SK-N-SH (cell line): ENCODE data around the gene FLAD1. TPM values are rescaled to one million over a fixed set of nuclear protein-coding genes. Genes with fewer than 3 reads are reported as not detected.

Source experiments
- CTCF ChIA-PET: fragments of 300-600, 350-600 bp; formaldehyde crosslinking; extraction: SDS; loops from one replicate; lab custom pipeline; 2021; lab: Yijun Ruan, JAX
- POLR2A ChIA-PET: fragments of 350-600 bp; sonication (Branson Sonifier 250); formaldehyde crosslinking; extraction: SDS; loops from one replicate; lab custom pipeline; 2020; ENCODE audit warnings: antibody characterized with exemption, inconsistent platforms; lab: Yijun Ruan, JAX
- DNase-seq: peaks from one replicate; pipeline ENCODE4 v3.0.0; 2012
- H2AFZ ChIP-seq: fragments of 200-600 bp; sonication (generic); 2 replicates; pipeline ENCODE4 v1.8.1; 2016; ENCODE audit warnings: antibody characterized with exemption, mild to moderate bottlenecking, low read depth
- H3F3A ChIP-seq: fragments of 200-600 bp; sonication (generic); replicated peaks from 2 replicates; pipeline ENCODE3; 2016; ENCODE audit warnings: antibody characterized with exemption, mild to moderate bottlenecking; ENCODE audit not compliant: insufficient read depth
- H3K27ac ChIP-seq, 2 experiments: fragments of 200-500 bp in 1 of 2; fragments of 200-600 bp in 1 of 2; sonication (Bioruptor generic) in 1 of 2; sonication (generic), shearing (Covaris generic) in 1 of 2; 2 replicates each; pipeline versions ENCODE4 v1.5.1 to v1.6.1; 2014 to 2016; ENCODE audit warnings: low read depth in 2 of 2, inconsistent platforms in 1 of 2, low read length in 1 of 2, mild to moderate bottlenecking in 1 of 2, mixed read lengths in 1 of 2
- H3K27me3 ChIP-seq: fragments of 200-600 bp; sonication (generic), shearing (Covaris generic); 2 replicates; pipeline ENCODE4 v1.6.1; 2016; ENCODE audit warnings: mixed run types; ENCODE audit not compliant: insufficient read depth
- H3K36me3 ChIP-seq, 2 experiments: fragments of 200-500 bp in 1 of 2; fragments of 200-600 bp in 1 of 2; sonication (Bioruptor generic) in 1 of 2; sonication (generic) in 1 of 2; replicated peaks in 1 of 2; 2 replicates each; pipeline versions ENCODE3 to v1.5.1; 2014 to 2016; ENCODE audit warnings: low read length in 1 of 2, mild to moderate bottlenecking in 1 of 2; ENCODE audit not compliant: insufficient read depth in 2 of 2, control insufficient read depth in 1 of 2
- H3K4me1 ChIP-seq, 2 experiments: fragments of 200-500 bp in 1 of 2; fragments of 200-600 bp in 1 of 2; sonication (Bioruptor generic) in 1 of 2; sonication (generic), shearing (Covaris generic) in 1 of 2; 2 replicates each; pipeline versions ENCODE4 v1.5.1 to v1.6.1; 2014 to 2016; ENCODE audit warnings: low read depth in 1 of 2, low read length in 1 of 2, mixed run types in 1 of 2; ENCODE audit not compliant: insufficient read depth in 2 of 2, control insufficient read depth in 1 of 2
- H3K4me2 ChIP-seq: fragments of 200-600 bp; sonication (generic), shearing (Covaris generic); 2 replicates; pipeline ENCODE4 v1.6.1; 2017; ENCODE audit warnings: mixed run types
- H3K4me3 ChIP-seq, 2 experiments: fragments of 200-500 bp in 1 of 2; fragments of 200-600 bp in 1 of 2; sonication (Bioruptor generic) in 1 of 2; sonication (generic), shearing (Covaris generic) in 1 of 2; 2 replicates each; pipeline versions ENCODE4 v1.5.1 to v1.8.1; 2014 to 2016; ENCODE audit warnings: low read depth in 2 of 2, inconsistent platforms in 1 of 2, low read length in 1 of 2, mild to moderate bottlenecking in 1 of 2, mixed read lengths in 1 of 2, moderate library complexity in 1 of 2
- H3K79me2 ChIP-seq: fragments of 200-600 bp; sonication (generic); 2 replicates; pipeline ENCODE4 v1.8.1; 2017; ENCODE audit warnings: mild to moderate bottlenecking; ENCODE audit not compliant: insufficient read depth
- H3K9ac ChIP-seq: fragments of 200-600 bp; sonication (generic); 2 replicates; pipeline ENCODE4 v1.6.1; 2017; ENCODE audit warnings: mixed run types
- H3K9me2 ChIP-seq: fragments of 200-600 bp; sonication (generic); 2 replicates; pipeline ENCODE4 v1.6.1; 2017; ENCODE audit warnings: mixed run types
- H3K9me3 ChIP-seq: fragments of 200-600 bp; sonication (generic); 2 replicates; pipeline ENCODE4 v1.6.1; 2017; ENCODE audit warnings: mixed run types, mild to moderate bottlenecking, moderate library complexity
- H4K20me1 ChIP-seq: fragments of 200-600 bp; sonication (generic); 2 replicates; pipeline ENCODE4 v1.6.1; 2017; ENCODE audit warnings: mild to moderate bottlenecking, mixed run types; ENCODE audit not compliant: insufficient read depth
- ELF1 ChIP-seq: IDR thresholded peaks from 2 replicates; pipeline ENCODE4 v1.4.0; 2012
- EZH2phosphoT487 ChIP-seq: fragments of 200-600 bp; sonication (generic); IDR thresholded peaks from 2 replicates; pipeline ENCODE4 v1.6.1; 2017; ENCODE audit warnings: low read depth, mixed run types, mild to moderate bottlenecking, antibody characterized with exemption, moderate library complexity, borderline replicate concordance
- FOSL2 ChIP-seq: IDR thresholded peaks from 2 replicates; pipeline ENCODE4 v1.4.0; 2012; ENCODE audit warnings: low read depth, mild to moderate bottlenecking, moderate library complexity, borderline replicate concordance
- FOXM1 ChIP-seq: IDR thresholded peaks from 2 replicates; pipeline ENCODE4 v1.4.0; 2012; ENCODE audit warnings: low read depth, mild to moderate bottlenecking
- GATA2 ChIP-seq: sonication (generic); formaldehyde crosslinking; IDR thresholded peaks from 2 replicates; pipeline ENCODE4 v1.5.0; 2020; ENCODE audit warnings: mild to moderate bottlenecking, missing genetic modification reagents
- JUND ChIP-seq: IDR thresholded peaks from 2 replicates; pipeline ENCODE4 v1.4.0; 2012
- POLR2AphosphoS5 ChIP-seq: IDR thresholded peaks from 2 replicates; pipeline ENCODE4 v1.6.1; 2012; ENCODE audit warnings: low read depth, low read length
- SIN3A ChIP-seq: IDR thresholded peaks from 2 replicates; pipeline ENCODE4 v1.6.1; 2012; ENCODE audit warnings: low read depth, mild to moderate bottlenecking, low read length, moderate library complexity, borderline replicate concordance
- TAF1 ChIP-seq: IDR thresholded peaks from 2 replicates; pipeline ENCODE4 v1.6.1; 2012; ENCODE audit warnings: low read depth, mild to moderate bottlenecking, low read length, moderate library complexity, borderline replicate concordance
- TCF12 ChIP-seq: IDR thresholded peaks from 2 replicates; pipeline ENCODE4 v1.4.0; 2012
- YY1 ChIP-seq: IDR thresholded peaks from 2 replicates; pipeline ENCODE4 v1.4.0; 2012; ENCODE audit warnings: low read depth, mild to moderate bottlenecking
- WGBS: methylation state at CpG from one replicate; pipeline ENCODE4 v1.1.6; 2017; ENCODE audit warnings: low lambda C conversion rate; 5-methylcytosine and 5-hydroxymethylcytosine counted together
- polyA plus RNA-seq, 3 experiments: library from polyadenylated mRNA; depleted of rRNA; stranded (reverse); fragments of >200 nt; gene quantifications; 2 replicates each; pipeline ENCODE4 v1.2.3, GENCODE V29; 2012
- TF ChIP-seq, protein P1 (sequence below): fragments of 150-350 bp; IDR thresholded peaks from 2 replicates; pipeline ENCODE4 v1.6.1; 2016; ENCODE audit warnings: mild to moderate bottlenecking, low read depth, low read length
- TF ChIP-seq, protein P2 (sequence below): IDR thresholded peaks from 2 replicates; pipeline ENCODE4; 2012
- TF ChIP-seq, protein P3 (sequence below): IDR thresholded peaks from 2 replicates; pipeline ENCODE4 v1.4.0; 2012; ENCODE audit warnings: low read depth
- TF ChIP-seq, protein P4 (sequence below): fragments of 150-350 bp; IDR thresholded peaks from 2 replicates; pipeline ENCODE4 v1.6.1; 2017; ENCODE audit warnings: antibody characterized with exemption, low read length, low read depth, borderline replicate concordance
- TF ChIP-seq, protein P5 (sequence below): IDR thresholded peaks from 2 replicates; pipeline ENCODE4 v1.4.0; 2012; ENCODE audit warnings: low read depth, borderline replicate concordance

FLAD1 gene
- polyA plus RNA-seq, 1 of the 3 experiments (the other 2 are of a cell fraction): 50.8 TPM

DNA sequence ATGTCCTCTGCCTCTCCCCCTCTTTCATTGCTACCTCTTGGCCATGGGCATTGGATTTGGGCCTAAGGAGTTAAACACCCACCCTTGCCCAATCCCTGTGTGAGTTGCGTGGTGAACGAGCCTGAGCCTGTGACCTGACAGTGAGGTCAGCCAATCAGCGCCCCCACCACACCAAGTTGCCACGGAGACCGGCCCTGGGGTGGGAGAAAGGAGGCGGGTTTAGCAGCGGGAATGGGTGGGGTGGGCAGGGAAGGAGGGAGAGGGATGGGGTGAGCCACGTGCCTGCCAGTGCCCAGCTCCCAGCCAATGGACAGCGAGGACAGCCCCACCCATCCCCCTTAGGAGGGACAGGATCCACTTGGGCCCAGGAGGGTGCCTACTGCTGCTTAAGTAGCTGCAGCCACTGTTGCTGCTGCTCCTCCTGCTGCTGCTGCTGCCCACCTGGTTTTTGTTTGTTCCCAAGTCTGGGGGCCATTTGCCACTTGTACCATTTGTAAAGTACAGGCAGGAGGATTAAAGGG is 28.9 kb downstream of the FLAD1 start:
- H3K4me3 ChIP-seq: no peak overlapping the region
- no peak overlapping the region for H3K9ac ChIP-seq
- CTCF ChIA-PET: interaction anchor here (0.7 to 9.3 kb wide), 8 partner anchors 9 to 134 kb away, joined by 3 to 149 read pairs (median 3); partner anchors contain the start of genes ADAM15 and ZBTB7B
- H3K4me1 ChIP-seq: peaks cover 0 to 12% of the 10 kb centered on the region in 2 experiments; a peak in 1 of 4 replicates
- TF ChIP-seq, protein P1, sequence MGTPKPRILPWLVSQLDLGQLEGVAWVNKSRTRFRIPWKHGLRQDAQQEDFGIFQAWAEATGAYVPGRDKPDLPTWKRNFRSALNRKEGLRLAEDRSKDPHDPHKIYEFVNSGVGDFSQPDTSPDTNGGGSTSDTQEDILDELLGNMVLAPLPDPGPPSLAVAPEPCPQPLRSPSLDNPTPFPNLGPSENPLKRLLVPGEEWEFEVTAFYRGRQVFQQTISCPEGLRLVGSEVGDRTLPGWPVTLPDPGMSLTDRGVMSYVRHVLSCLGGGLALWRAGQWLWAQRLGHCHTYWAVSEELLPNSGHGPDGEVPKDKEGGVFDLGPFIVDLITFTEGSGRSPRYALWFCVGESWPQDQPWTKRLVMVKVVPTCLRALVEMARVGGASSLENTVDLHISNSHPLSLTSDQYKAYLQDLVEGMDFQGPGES: no peak
- TF ChIP-seq YY1: no peak
- no peak for TF ChIP-seq EZH2phosphoT487
- no peak overlapping the region; a peak in 1 of 4 replicates for H3K27ac ChIP-seq
- no peaks in the 10 kb centered on the region for H3K79me2 ChIP-seq
- no peaks in the 10 kb centered on the region for H3K27me3 ChIP-seq
- no peaks in the 10 kb centered on the region for H3K9me2 ChIP-seq
- no peaks in the 10 kb centered on the region for H3K9me3 ChIP-seq
- DNase-seq: peak; percentile 81
- no peak overlapping the region for H3K4me2 ChIP-seq
- H4K20me1 ChIP-seq: peaks cover 3% of the 10 kb centered on the region; the same call in 1 of the 2 replicates
- H3K36me3 ChIP-seq: peaks cover 0 to 22% of the 10 kb centered on the region in 2 experiments
- 77% methylated on average over 5 of the region's 9 CpGs for WGBS
- no peaks in the 10 kb centered on the region for H3F3A ChIP-seq
- POLR2A ChIA-PET: interaction anchor here (1.4 kb wide), 1 partner anchor 10 kb away, joined by 4 read pairs; no protein-coding TSS in a partner anchor
- no peak overlapping the region for H2AFZ ChIP-seq

DNA sequence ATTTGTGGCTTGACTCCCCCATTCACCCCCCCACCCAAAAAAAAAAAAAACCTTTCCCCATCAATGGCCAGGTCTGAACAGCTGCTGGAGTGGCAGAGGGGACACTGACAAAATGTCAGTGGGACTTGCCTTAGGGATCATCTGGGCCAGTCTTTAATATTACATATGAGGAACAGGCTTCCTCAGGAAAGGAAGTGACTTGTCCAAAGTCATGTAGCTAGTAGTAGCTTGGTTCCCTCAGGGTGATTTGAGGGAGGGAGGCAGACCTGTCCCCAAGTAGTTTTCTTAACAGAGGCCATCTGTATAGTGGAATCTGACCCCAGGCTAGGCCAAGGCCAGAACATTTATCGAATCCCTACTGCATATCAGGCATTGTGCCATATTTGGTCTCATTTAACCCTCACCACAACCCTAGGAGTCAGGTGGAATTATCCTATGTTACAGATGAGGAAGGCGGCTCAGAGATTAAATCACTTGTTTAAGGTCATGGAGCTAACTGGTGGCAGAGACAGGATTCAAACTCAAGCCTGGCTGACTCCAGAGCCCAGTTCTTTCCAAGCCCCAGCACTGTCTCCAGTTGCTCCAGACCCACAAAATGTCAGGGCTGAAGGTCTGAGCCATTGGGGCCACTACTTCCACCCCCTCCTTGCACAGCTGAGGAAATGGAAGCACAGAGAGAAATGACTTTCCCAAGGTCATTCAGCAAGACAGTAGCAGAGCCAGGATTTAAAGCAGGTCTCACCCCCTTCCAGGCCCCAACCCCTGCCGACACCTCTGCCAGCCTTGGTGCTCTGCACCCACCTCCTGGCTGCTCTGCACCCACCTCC is 29.8 kb downstream of the FLAD1 start:
- ChIA-PET CTCF (interaction anchor here (1.0 to 9.3 kb wide), 7 partner anchors 9 to 69 kb away, joined by 3 to 149 read pairs (median 3); partner anchors contain the start of genes ADAM15 and ZBTB7B), POLR2A (no interaction called here)
- Histone ChIP-seq H3K4me3 (no peak overlapping the region), H3K79me2 (no peaks in the 10 kb centered on the region), H3F3A (peaks cover 6% of the 10 kb centered on the region), H3K9ac (no peak overlapping the region), H3K27me3 (no peaks in the 10 kb centered on the region), H3K4me2 (no peak overlapping the region), H3K9me2 (no peaks in the 10 kb centered on the region), H3K4me1 (peaks cover 0 to 15% of the 10 kb centered on the region in 2 experiments; a peak in 1 of 4 replicates), H4K20me1 (0 out of 2 replicates have a peak, but pooled peaks cover 3% of the 10 kb centered on the region), H2AFZ (no peak overlapping the region), H3K36me3 (peaks cover 0 to 22% of the 10 kb centered on the region in 2 experiments), H3K27ac (no peak overlapping the region; a peak in 1 of 4 replicates), H3K9me3 (no peaks in the 10 kb centered on the region)
- WGBS: 73% methylated on average over 3 of the region's 3 CpGs
- TF ChIP-seq POLR2AphosphoS5 (no peak), TAF1 (no peak), YY1 (no peak), ELF1 (no peak), TCF12 (no peak), FOSL2 (no peak), JUND (no peak), SIN3A (no peak), GATA2 (CRISPR knock-in tag) (no peak), FOXM1 (no peak)
- TF ChIP-seq, protein P2, sequence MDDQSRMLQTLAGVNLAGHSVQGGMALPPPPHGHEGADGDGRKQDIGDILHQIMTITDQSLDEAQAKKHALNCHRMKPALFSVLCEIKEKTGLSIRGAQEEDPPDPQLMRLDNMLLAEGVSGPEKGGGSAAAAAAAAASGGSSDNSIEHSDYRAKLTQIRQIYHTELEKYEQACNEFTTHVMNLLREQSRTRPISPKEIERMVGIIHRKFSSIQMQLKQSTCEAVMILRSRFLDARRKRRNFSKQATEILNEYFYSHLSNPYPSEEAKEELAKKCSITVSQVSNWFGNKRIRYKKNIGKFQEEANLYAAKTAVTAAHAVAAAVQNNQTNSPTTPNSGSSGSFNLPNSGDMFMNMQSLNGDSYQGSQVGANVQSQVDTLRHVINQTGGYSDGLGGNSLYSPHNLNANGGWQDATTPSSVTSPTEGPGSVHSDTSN: no peak
- TF ChIP-seq, protein P3, sequence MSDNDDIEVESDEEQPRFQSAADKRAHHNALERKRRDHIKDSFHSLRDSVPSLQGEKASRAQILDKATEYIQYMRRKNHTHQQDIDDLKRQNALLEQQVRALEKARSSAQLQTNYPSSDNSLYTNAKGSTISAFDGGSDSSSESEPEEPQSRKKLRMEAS: no peak
- TF ChIP-seq, protein P4, sequence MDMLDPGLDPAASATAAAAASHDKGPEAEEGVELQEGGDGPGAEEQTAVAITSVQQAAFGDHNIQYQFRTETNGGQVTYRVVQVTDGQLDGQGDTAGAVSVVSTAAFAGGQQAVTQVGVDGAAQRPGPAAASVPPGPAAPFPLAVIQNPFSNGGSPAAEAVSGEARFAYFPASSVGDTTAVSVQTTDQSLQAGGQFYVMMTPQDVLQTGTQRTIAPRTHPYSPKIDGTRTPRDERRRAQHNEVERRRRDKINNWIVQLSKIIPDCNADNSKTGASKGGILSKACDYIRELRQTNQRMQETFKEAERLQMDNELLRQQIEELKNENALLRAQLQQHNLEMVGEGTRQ: no peak
- TF ChIP-seq, protein P5, sequence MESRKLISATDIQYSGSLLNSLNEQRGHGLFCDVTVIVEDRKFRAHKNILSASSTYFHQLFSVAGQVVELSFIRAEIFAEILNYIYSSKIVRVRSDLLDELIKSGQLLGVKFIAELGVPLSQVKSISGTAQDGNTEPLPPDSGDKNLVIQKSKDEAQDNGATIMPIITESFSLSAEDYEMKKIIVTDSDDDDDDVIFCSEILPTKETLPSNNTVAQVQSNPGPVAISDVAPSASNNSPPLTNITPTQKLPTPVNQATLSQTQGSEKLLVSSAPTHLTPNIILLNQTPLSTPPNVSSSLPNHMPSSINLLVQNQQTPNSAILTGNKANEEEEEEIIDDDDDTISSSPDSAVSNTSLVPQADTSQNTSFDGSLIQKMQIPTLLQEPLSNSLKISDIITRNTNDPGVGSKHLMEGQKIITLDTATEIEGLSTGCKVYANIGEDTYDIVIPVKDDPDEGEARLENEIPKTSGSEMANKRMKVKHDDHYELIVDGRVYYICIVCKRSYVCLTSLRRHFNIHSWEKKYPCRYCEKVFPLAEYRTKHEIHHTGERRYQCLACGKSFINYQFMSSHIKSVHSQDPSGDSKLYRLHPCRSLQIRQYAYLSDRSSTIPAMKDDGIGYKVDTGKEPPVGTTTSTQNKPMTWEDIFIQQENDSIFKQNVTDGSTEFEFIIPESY: no peak
- DNase-seq: no peak
